K562 (cell line): ENCODE results near the gene BTD. TPM values are rescaled to one million over a fixed set of nuclear protein-coding genes. Genes with fewer than 3 reads are reported as not detected.

Source experiments
- ATAC-seq: fragments of 200-7000 bp; cut with Tn5 transposase; 3 replicates; pipeline ENCODE4 v1.9.1; 2020; ENCODE audit warnings: moderate library complexity
- BruUV-seq: library from RNA; stranded (reverse); fragments of 400-500 nt; replicated peaks from 2 replicates; lab custom pipeline; 2021; lab: Mats Ljungman, UMichigan
- CTCF ChIA-PET: fragments of 300-600 bp; formaldehyde crosslinking; extraction: SDS; loops from one replicate; lab custom pipeline; 2021; ENCODE audit warnings: low intra/inter-chr PET ratio; lab: Yijun Ruan, JAX
- POLR2A ChIA-PET: fragments of 300-600, 350-650 bp; sonication (Branson Sonifier 250); formaldehyde crosslinking; extraction: SDS; loops from one replicate; lab custom pipeline; 2021; ENCODE audit warnings: antibody characterized with exemption, inconsistent platforms; lab: Yijun Ruan, JAX
- DNase-seq, 4 experiments: peaks; one replicate each; pipeline versions ENCODE4 v3.0.0 to v3.0.0-alpha.2; 2011 to 2018; ENCODE audit warnings: low spot score in 3 of 4, mixed read lengths in 3 of 4; ENCODE audit errors: extremely low read depth in 1 of 4
- FAIRE-seq: peaks from 2 replicates; lab custom pipeline; 2011; peaks lifted over from hg19 to GRCh38; lab: Jason Lieb, UNC
- H2AFZ ChIP-seq: 2 replicates; pipeline ENCODE4 v1.6.0; 2011; ENCODE audit warnings: low read depth, low read length, control low read depth, inconsistent platforms
- H3K27ac ChIP-seq: fragments of 200-600 bp; 3 replicates; pipeline ENCODE4 v1.8.0; 2011; ENCODE audit warnings: low read depth, mild to moderate bottlenecking, control low read depth, inconsistent platforms, low read length, moderate library complexity, mixed read lengths; ENCODE audit errors: extremely low read depth
- H3K27me3 ChIP-seq, 2 experiments: fragments of 300-600 bp in 1 of 2; 2 replicates in 1 of 2; 3 replicates in 1 of 2; pipeline versions ENCODE4 v1.6.0 to v1.8.0; 2011; ENCODE audit warnings: inconsistent platforms in 2 of 2, low read length in 2 of 2, mild to moderate bottlenecking in 1 of 2, mixed read lengths in 1 of 2, moderate library complexity in 1 of 2; ENCODE audit not compliant: control insufficient read depth in 2 of 2, insufficient read depth in 2 of 2
- H3K36me3 ChIP-seq: fragments of 300-600 bp; 3 replicates; pipeline ENCODE4 v1.8.0; 2011; ENCODE audit warnings: mild to moderate bottlenecking, low read length, inconsistent platforms; ENCODE audit not compliant: control insufficient read depth, insufficient read depth
- H3K4me1 ChIP-seq, 2 experiments: fragments of 200-600 bp in 1 of 2; replicated peaks in 1 of 2; 2 replicates in 1 of 2; 3 replicates in 1 of 2; pipeline versions ENCODE4 v1.5.1 to v1.8.0; 2011; ENCODE audit warnings: inconsistent platforms in 2 of 2, low read length in 2 of 2, mild to moderate bottlenecking in 1 of 2, mixed read lengths in 1 of 2, moderate library complexity in 1 of 2; ENCODE audit not compliant: control insufficient read depth in 2 of 2, insufficient read depth in 2 of 2
- H3K4me2 ChIP-seq: 2 replicates; pipeline ENCODE4 v1.6.1; 2011; ENCODE audit warnings: low read length, control low read depth, inconsistent platforms, mixed read lengths; ENCODE audit not compliant: insufficient read depth
- H3K4me3 ChIP-seq: fragments of 200-600 bp; sonication (generic), shearing (Covaris generic); 2 replicates; pipeline ENCODE4 v1.5.1; 2016; ENCODE audit warnings: control low read depth, inconsistent platforms
- H3K79me2 ChIP-seq: fragments of 200-600 bp; 3 replicates; pipeline ENCODE4 v1.8.0; 2011; ENCODE audit warnings: low read length, inconsistent platforms; ENCODE audit not compliant: control insufficient read depth, insufficient read depth
- H3K9ac ChIP-seq, 2 experiments: 2 replicates each; pipeline versions ENCODE4 v1.6.0 to v1.6.1; 2011; ENCODE audit warnings: low read depth in 2 of 2, low read length in 2 of 2, control low read depth in 1 of 2, inconsistent platforms in 1 of 2, mild to moderate bottlenecking in 1 of 2, mixed read lengths in 1 of 2; ENCODE audit not compliant: insufficient read depth in 1 of 2
- H3K9me1 ChIP-seq: one replicate; pipeline ENCODE4 v1.6.0; 2011; ENCODE audit warnings: inconsistent platforms, mild to moderate bottlenecking, low read length, moderate library complexity; ENCODE audit not compliant: control insufficient read depth, insufficient read depth
- H3K9me3 ChIP-seq: replicated peaks from 2 replicates; pipeline ENCODE4 v1.5.1; 2011; ENCODE audit warnings: low read depth, low read length, inconsistent platforms; ENCODE audit not compliant: control insufficient read depth, insufficient read depth
- H4K20me1 ChIP-seq: replicated peaks from 2 replicates; pipeline ENCODE4 v1.6.1; 2011; ENCODE audit warnings: low read length, inconsistent platforms, mixed read lengths; ENCODE audit not compliant: control insufficient read depth, insufficient read depth
- BRD9 ChIP-seq: fragments of 450-650 bp; IDR thresholded peaks from 2 replicates; pipeline ENCODE4 v1.6.1; 2018; ENCODE audit warnings: low read depth; ENCODE audit not compliant: partially characterized antibody
- C11orf30 ChIP-seq: fragments of 450-650 bp; IDR thresholded peaks from 2 replicates; pipeline ENCODE4 v1.6.1; 2016; ENCODE audit warnings: low read depth, mild to moderate bottlenecking
- CHCHD3 ChIP-seq: fragments of 250-450 bp; sonication (Bioruptor Pico); IDR thresholded peaks from 2 replicates; pipeline ENCODE4 v2.1.2; 2022; ENCODE audit warnings: mild to moderate bottlenecking
- LEF1 ChIP-seq: fragments of 450-650 bp; IDR thresholded peaks from 2 replicates; pipeline ENCODE4 v1.6.1; 2016; ENCODE audit warnings: mild to moderate bottlenecking
- TRIM24 ChIP-seq, 2 experiments: fragments of 450-650 bp; IDR thresholded peaks; 2 replicates each; pipeline ENCODE4 v1.6.1; 2016
- ZNF316 ChIP-seq: fragments of 450-650 bp; IDR thresholded peaks from 2 replicates; pipeline ENCODE4 v1.6.1; 2016
- WGBS: fragments of 100-300 bp; shearing (Covaris generic); methylation state at CpG from one replicate; pipeline ENCODE4 v1.1.6; 2016; ENCODE audit warnings: low coverage, mixed read lengths; ENCODE audit not compliant: insufficient coverage; ENCODE audit errors: missing lambda C conversion rate; 5-methylcytosine and 5-hydroxymethylcytosine counted together
- in situ Hi-C: fragments of 300-500 bp; cut with MboI; formaldehyde crosslinking; loops from 4 replicates; pipeline ENCODE4 v1.15.0; 2018; ENCODE audit warnings: inconsistent platforms, mixed read lengths
- intact Hi-C: fragments of 100-400 bp; cut with micrococcal nuclease; formaldehyde crosslinking; loops from 2 replicates; pipeline ENCODE4 v1.14.2; 2022
- microRNA-seq: library from miRNA; unstranded; fragments of <30 nt; microRNA quantifications from one replicate; pipeline ENCODE4, GENCODE V29; 2018; ENCODE audit warnings: borderline microRNAs expressed
- polyA plus RNA-seq, 8 experiments: library from polyadenylated mRNA; depleted of rRNA in 4 of 8; stranded (reverse) in 5 of 8; unstranded in 3 of 8; fragments of >200 nt; fragmentation: Nextera tagmentation in 2 of 8; fragmentation: Illumina TruSeq in 1 of 8; extraction: Ambion mirVana in 2 of 8; extraction: Trizol in 1 of 8; gene quantifications; 2 replicates each; pipeline versions ENCODE4 v1.2.1 to v1.2.3, GENCODE V29; 2011 to 2014; ENCODE audit warnings: inconsistent platforms in 1 of 8, missing spikeins in 1 of 8
- small RNA-seq: library from RNA; depleted of rRNA; stranded (forward); fragments of <200 nt; gene quantifications from one replicate; pipeline ENCODE3, GENCODE V24; 2014
- total RNA-seq, 7 experiments: library from RNA; depleted of rRNA in 6 of 7; stranded (reverse); fragments of >200 nt in 6 of 7; fragmentation: Illumina TruSeq in 2 of 7; extraction: Trizol in 2 of 7; gene quantifications; 2 replicates each; pipeline versions ENCODE4 v1.2.1 to v1.2.3, GENCODE V29; 2011 to 2021; ENCODE audit warnings: low replicate concordance in 1 of 7
- TF ChIP-seq, protein P1 (sequence below): fragments of 450-650 bp; IDR thresholded peaks from 2 replicates; pipeline ENCODE4 v1.6.1; 2014; ENCODE audit warnings: low read depth, mild to moderate bottlenecking, moderate library complexity, borderline replicate concordance

Gene BTD
- total and polyA plus RNA-seq, 9 of the 15 experiments (the other 6 are each of a cell fraction or from before 2014, with no cell fraction given): 6.6 to 26.2 (median 10.6) TPM

DNA sequence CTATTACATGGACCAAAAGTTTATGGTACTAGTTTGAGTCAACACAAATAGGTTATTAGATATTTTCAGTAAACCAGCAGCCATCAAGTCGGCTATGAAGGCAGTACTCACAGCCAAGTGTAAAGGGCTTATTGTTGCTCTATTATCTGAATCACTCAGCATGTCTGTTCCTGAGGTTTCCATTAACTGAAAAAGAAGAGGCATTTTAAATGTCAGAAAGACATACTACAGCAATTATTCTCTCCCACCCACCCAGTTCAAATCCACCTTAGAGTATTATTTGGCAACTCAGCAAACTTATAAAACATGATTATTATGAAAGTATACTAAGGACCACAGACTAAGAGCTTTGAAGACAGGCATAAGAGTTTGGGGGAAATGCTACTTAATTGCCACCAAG lies 93.1 kb downstream of the BTD start:
- in situ Hi-C loops: no loop called here
- H3K27me3 ChIP-seq: no peaks in the 10 kb centered on the region
- WGBS: 85% methylated on average over 1 of the region's 1 CpG
- no peak overlapping the region for H2AFZ ChIP-seq
- POLR2A ChIA-PET: no interaction called here
- ATAC-seq (no peak), FAIRE-seq (no peak)
- peaks cover 45% of the 10 kb centered on the region; the same call in 2 of the 3 replicates for H3K36me3 ChIP-seq
- TF ChIP-seq TRIM24 (IDR thresholded peaks at IDR 0.05) (no peak), CHCHD3 (CRISPR knock-in tag) (no peak), C11orf30 (peak; percentile 45; the same call in 1 of the 2 replicates), BRD9 (no peak), LEF1 (no peak), ZNF316 (peak; percentile 57)
- TF ChIP-seq, protein P1, sequence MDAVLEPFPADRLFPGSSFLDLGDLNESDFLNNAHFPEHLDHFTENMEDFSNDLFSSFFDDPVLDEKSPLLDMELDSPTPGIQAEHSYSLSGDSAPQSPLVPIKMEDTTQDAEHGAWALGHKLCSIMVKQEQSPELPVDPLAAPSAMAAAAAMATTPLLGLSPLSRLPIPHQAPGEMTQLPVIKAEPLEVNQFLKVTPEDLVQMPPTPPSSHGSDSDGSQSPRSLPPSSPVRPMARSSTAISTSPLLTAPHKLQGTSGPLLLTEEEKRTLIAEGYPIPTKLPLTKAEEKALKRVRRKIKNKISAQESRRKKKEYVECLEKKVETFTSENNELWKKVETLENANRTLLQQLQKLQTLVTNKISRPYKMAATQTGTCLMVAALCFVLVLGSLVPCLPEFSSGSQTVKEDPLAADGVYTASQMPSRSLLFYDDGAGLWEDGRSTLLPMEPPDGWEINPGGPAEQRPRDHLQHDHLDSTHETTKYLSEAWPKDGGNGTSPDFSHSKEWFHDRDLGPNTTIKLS: no peak
- TF ChIP-seq, all 486 proteins: peak for 2
- H3K9ac ChIP-seq: no peak overlapping the region
- H3K4me3 ChIP-seq: no peak overlapping the region
- CTCF ChIA-PET: no interaction called here
- no peak overlapping the region for H3K27ac ChIP-seq
- intact Hi-C loops: no loop called here
- no peaks in the 10 kb centered on the region for H3K79me2 ChIP-seq
- BruUV-seq: no TSS peak
- no peaks in the 10 kb centered on the region for H3K9me3 ChIP-seq
- H3K4me1 ChIP-seq: no peaks in the 10 kb centered on the region
- H4K20me1 ChIP-seq: no peaks in the 10 kb centered on the region
- H3K9me1 ChIP-seq: no peaks in the 10 kb centered on the region
- H3K4me2 ChIP-seq: no peak overlapping the region
- DNase-seq: no peak

Small RNA genes within 50 kb of the gene (microRNA-seq; reads per million reads assigned to microRNA genes)
- gene MIR3134: not detected

Small RNA genes within 50 kb of the gene (small RNA-seq; reads per million reads assigned to genes)
- gene MIR3134: not detected

Other genes starting within 250 kb of the BTD start
- 18.8 and 20.9 TPM in 2 replicates for gene METTL6, start 174.2 kb upstream of the BTD start, total RNA-seq (2014; rRNA removed)
- 32.8 and 38.7 TPM in 2 replicates for gene METTL6, start 174.2 kb upstream of the BTD start, total RNA-seq (2014; rRNA removed; fragmentation: Illumina TruSeq; extraction: Trizol)
- gene METTL6, start 174.2 kb upstream of the BTD start, total RNA-seq (2015; rRNA removed; fragmentation: Illumina TruSeq; extraction: Trizol): 32.2 and 33.9 TPM in 2 replicates
- 19.9 and 21.6 TPM in 2 replicates for gene METTL6, start 174.2 kb upstream of the BTD start, total RNA-seq (2021)
- gene METTL6, start 174.2 kb upstream of the BTD start, polyA plus RNA-seq (2011; rRNA removed): 24.9 and 28.3 TPM in 2 replicates
- gene METTL6, start 174.2 kb upstream of the BTD start, polyA plus RNA-seq (2014; fragmentation: Illumina TruSeq; extraction: Trizol): 26.8 and 34.5 TPM in 2 replicates
- 10 to 100 TPM; 44.1 to 61.5 TPM for gene METTL6, start 174.2 kb upstream of the BTD start, polyA plus RNA-seq (2014; fragmentation: Nextera tagmentation; extraction: Ambion mirVana)
- gene METTL6, start 174.2 kb upstream of the BTD start, polyA plus RNA-seq (2014; rRNA removed): 23.5 and 39.6 TPM in 2 replicates
- gene EAF1, start 174.1 kb upstream of the BTD start, total RNA-seq (2014; rRNA removed): 26.8 and 32.4 TPM in 2 replicates
- gene EAF1, start 174.1 kb upstream of the BTD start, total RNA-seq (2014; rRNA removed; fragmentation: Illumina TruSeq; extraction: Trizol): 21.6 and 22.8 TPM in 2 replicates
- gene EAF1, start 174.1 kb upstream of the BTD start, total RNA-seq (2015; rRNA removed; fragmentation: Illumina TruSeq; extraction: Trizol): 20.8 and 22.7 TPM in 2 replicates
- gene EAF1, start 174.1 kb upstream of the BTD start, total RNA-seq (2021): 20.4 and 21.9 TPM in 2 replicates
- gene EAF1, start 174.1 kb upstream of the BTD start, polyA plus RNA-seq (2011; rRNA removed): 16.8 and 19.5 TPM in 2 replicates
- 20.7 and 22.6 TPM in 2 replicates for gene EAF1, start 174.1 kb upstream of the BTD start, polyA plus RNA-seq (2014; fragmentation: Illumina TruSeq; extraction: Trizol)
- 10 to 100 TPM in 1 of 2 experiments, 1 to 10 TPM in 1; 7.0 to 10.9 TPM for gene EAF1, start 174.1 kb upstream of the BTD start, polyA plus RNA-seq (2014; fragmentation: Nextera tagmentation; extraction: Ambion mirVana)
- 19.0 and 22.0 TPM in 2 replicates for gene EAF1, start 174.1 kb upstream of the BTD start, polyA plus RNA-seq (2014; rRNA removed)
- 0.04 TPM in 1 of 2 replicates, not detected in the other for gene COLQ, start 80.0 kb upstream of the BTD start, total RNA-seq (2014; rRNA removed)
- gene COLQ, start 80.0 kb upstream of the BTD start, total RNA-seq (2014; rRNA removed; fragmentation: Illumina TruSeq; extraction: Trizol): 0.04 TPM in 1 of 2 replicates, not detected in the other
- 0.15 and 0.36 TPM in 2 replicates for gene COLQ, start 80.0 kb upstream of the BTD start, total RNA-seq (2015; rRNA removed; fragmentation: Illumina TruSeq; extraction: Trizol)
- 0.27 TPM in 1 of 2 replicates, not detected in the other for gene COLQ, start 80.0 kb upstream of the BTD start, total RNA-seq (2021)
- 0.24 TPM in 1 of 2 replicates, not detected in the other for gene COLQ, start 80.0 kb upstream of the BTD start, polyA plus RNA-seq (2011; rRNA removed)
- gene COLQ, start 80.0 kb upstream of the BTD start, polyA plus RNA-seq (2014; fragmentation: Illumina TruSeq; extraction: Trizol): 0.19 and 0.27 TPM in 2 replicates
- not detected for gene COLQ, start 80.0 kb upstream of the BTD start, polyA plus RNA-seq (2014; fragmentation: Nextera tagmentation; extraction: Ambion mirVana)
- 0.05 and 0.25 TPM in 2 replicates for gene COLQ, start 80.0 kb upstream of the BTD start, polyA plus RNA-seq (2014; rRNA removed)
- 18.6 and 18.9 TPM in 2 replicates for gene HACL1, start 176 bp upstream of the BTD start, total RNA-seq (2014; rRNA removed)
- 30.5 and 33.8 TPM in 2 replicates for gene HACL1, start 176 bp upstream of the BTD start, total RNA-seq (2014; rRNA removed; fragmentation: Illumina TruSeq; extraction: Trizol)
- gene HACL1, start 176 bp upstream of the BTD start, total RNA-seq (2015; rRNA removed; fragmentation: Illumina TruSeq; extraction: Trizol): 19.0 and 23.0 TPM in 2 replicates
- 29.1 and 31.5 TPM in 2 replicates for gene HACL1, start 176 bp upstream of the BTD start, total RNA-seq (2021)
- gene HACL1, start 176 bp upstream of the BTD start, polyA plus RNA-seq (2011; rRNA removed): 43.1 and 61.5 TPM in 2 replicates
- 22.8 and 25.1 TPM in 2 replicates for gene HACL1, start 176 bp upstream of the BTD start, polyA plus RNA-seq (2014; fragmentation: Illumina TruSeq; extraction: Trizol)
- 10 to 100 TPM; 39.0 to 54.7 TPM for gene HACL1, start 176 bp upstream of the BTD start, polyA plus RNA-seq (2014; fragmentation: Nextera tagmentation; extraction: Ambion mirVana)
- 19.0 and 23.5 TPM in 2 replicates for gene HACL1, start 176 bp upstream of the BTD start, polyA plus RNA-seq (2014; rRNA removed)
- gene ANKRD28, start 196.2 kb downstream of the BTD start, total RNA-seq (2014; rRNA removed): 33.6 and 38.6 TPM in 2 replicates
- 48.6 and 57.4 TPM in 2 replicates for gene ANKRD28, start 196.2 kb downstream of the BTD start, total RNA-seq (2014; rRNA removed; fragmentation: Illumina TruSeq; extraction: Trizol)
- gene ANKRD28, start 196.2 kb downstream of the BTD start, total RNA-seq (2015; rRNA removed; fragmentation: Illumina TruSeq; extraction: Trizol): 52.9 and 56.4 TPM in 2 replicates
- gene ANKRD28, start 196.2 kb downstream of the BTD start, total RNA-seq (2021): 48.6 and 53.0 TPM in 2 replicates
- 66.0 and 71.7 TPM in 2 replicates for gene ANKRD28, start 196.2 kb downstream of the BTD start, polyA plus RNA-seq (2011; rRNA removed)
- gene ANKRD28, start 196.2 kb downstream of the BTD start, polyA plus RNA-seq (2014; fragmentation: Illumina TruSeq; extraction: Trizol): 36.7 and 42.4 TPM in 2 replicates
- 10 to 100 TPM; 11.7 to 13.4 TPM for gene ANKRD28, start 196.2 kb downstream of the BTD start, polyA plus RNA-seq (2014; fragmentation: Nextera tagmentation; extraction: Ambion mirVana)
- gene ANKRD28, start 196.2 kb downstream of the BTD start, polyA plus RNA-seq (2014; rRNA removed): 25.0 and 29.3 TPM in 2 replicates